PC-3 (cell line): ENCODE data around the gene ZNF134. TPM values are rescaled to one million over a fixed set of nuclear protein-coding genes. Genes with fewer than 3 reads are reported as not detected.

Source experiments
- ATAC-seq: fragments of 200-7000 bp; cut with Tn5 transposase; 2 replicates; pipeline ENCODE4 v1.9.1; 2020; ENCODE audit warnings: mild to moderate bottlenecking, moderate library complexity
- Bru-seq: library from RNA; stranded (reverse); fragments of 400-500 nt; gene quantifications from one replicate; lab custom pipeline; 2021; lab: Mats Ljungman, UMichigan
- BruChase-seq, 2 experiments: library from RNA; stranded (reverse); fragments of 400-500 nt; gene quantifications; one replicate each; lab custom pipeline; 2021; lab: Mats Ljungman, UMichigan
- BruUV-seq: library from RNA; stranded (reverse); fragments of 400-500 nt; replicated peaks from 2 replicates; lab custom pipeline; 2021; lab: Mats Ljungman, UMichigan
- CTCF ChIA-PET: fragments of 300-600 bp; sonication (Branson Sonifier 250); formaldehyde crosslinking; loops from one replicate; lab custom pipeline; 2022; ENCODE audit warnings: antibody characterized with exemption; lab: Charles Lee
- POLR2A ChIA-PET: fragments of 300-600 bp; sonication (Branson Sonifier 250); formaldehyde crosslinking; loops from one replicate; lab custom pipeline; 2022; ENCODE audit warnings: antibody characterized with exemption; ENCODE audit not compliant: unreplicated experiment; lab: Charles Lee
- DNase-seq: peaks from one replicate; pipeline ENCODE4 v3.0.0-alpha.2; 2015
- H2AFZ ChIP-seq: fragments of 300-600 bp; sonication (generic); 2 replicates; pipeline ENCODE4 v1.6.0; 2016; ENCODE audit warnings: antibody characterized with exemption, low read length
- H3F3A ChIP-seq: fragments of 300-600 bp; sonication (generic); one replicate; pipeline ENCODE4 v1.6.0; 2017; ENCODE audit warnings: antibody characterized with exemption, low read length, control low read depth, mild to moderate bottlenecking; ENCODE audit not compliant: unreplicated experiment
- H3K27ac ChIP-seq: fragments of 300-600 bp; sonication (generic); 2 replicates; pipeline ENCODE4 v1.5.1; 2016; ENCODE audit warnings: mild to moderate bottlenecking, low read length
- H3K27me3 ChIP-seq: fragments of 300-600 bp; sonication (generic); 2 replicates; pipeline ENCODE4 v1.6.1; 2016; ENCODE audit warnings: low read length, mixed read lengths
- H3K36me3 ChIP-seq: fragments of 300-600 bp; sonication (generic); 2 replicates; pipeline ENCODE4 v1.6.1; 2016; ENCODE audit warnings: low read depth, mixed run types, low read length, mixed read lengths
- H3K4me1 ChIP-seq: fragments of 300-600 bp; sonication (generic); 2 replicates; pipeline ENCODE4 v1.5.1; 2016; ENCODE audit warnings: low read length; ENCODE audit not compliant: insufficient read depth
- H3K4me2 ChIP-seq: fragments of 300-600 bp; sonication (generic); 2 replicates; pipeline ENCODE4 v1.6.0; 2016; ENCODE audit warnings: low read length
- H3K4me3 ChIP-seq: fragments of 300-600 bp; sonication (generic); 2 replicates; pipeline ENCODE4 v1.5.1; 2016; ENCODE audit warnings: mild to moderate bottlenecking, low read length, mixed read lengths
- H3K79me2 ChIP-seq: fragments of 300-600 bp; sonication (generic); 2 replicates; pipeline ENCODE4 v1.6.1; 2017; ENCODE audit warnings: low read length, mixed read lengths
- H3K9ac ChIP-seq: fragments of 300-600 bp; sonication (generic); 2 replicates; pipeline ENCODE4 v1.6.0; 2016; ENCODE audit warnings: mild to moderate bottlenecking, low read length
- H3K9me2 ChIP-seq: fragments of 300-600 bp; sonication (generic); replicated peaks from 2 replicates; pipeline ENCODE4 v1.6.1; 2016; ENCODE audit warnings: mixed run types, low read length, mixed read lengths
- H3K9me3 ChIP-seq: fragments of 300-600 bp; sonication (generic); 2 replicates; pipeline ENCODE4 v1.6.1; 2016; ENCODE audit warnings: low read length, mixed read lengths
- H4K20me1 ChIP-seq: fragments of 300-600 bp; sonication (generic); 2 replicates; pipeline ENCODE4 v1.6.1; 2016; ENCODE audit warnings: low read length, mixed read lengths
- CTCF ChIP-seq: fragments of 300-600 bp; sonication (generic); conservative IDR thresholded peaks from 2 replicates; pipeline ENCODE4 v1.5.1; 2017; ENCODE audit warnings: antibody characterized with exemption, low read depth, mild to moderate bottlenecking, low read length
- EZH2 ChIP-seq: fragments of 300-600 bp; sonication (generic); IDR thresholded peaks from one replicate; pipeline ENCODE4 v1.6.1; 2017; ENCODE audit warnings: antibody characterized with exemption, mild to moderate bottlenecking, low read length; ENCODE audit not compliant: unreplicated experiment
- EZH2phosphoT487 ChIP-seq: fragments of 300-600 bp; sonication (generic); IDR thresholded peaks from 2 replicates; pipeline ENCODE4 v1.6.1; 2018; ENCODE audit warnings: mild to moderate bottlenecking, antibody characterized with exemption, low read length, borderline replicate concordance
- intact Hi-C: fragments of 100-400 bp; cut with micrococcal nuclease; formaldehyde crosslinking; loops from 2 replicates; pipeline ENCODE4 v1.9.0; 2023
- long read RNA-seq: library from polyadenylated mRNA; unstranded; transcript quantifications from one replicate; pipeline ENCODE4 v2.0.0, GENCODE V29; 2021; ENCODE audit not compliant: unreplicated experiment
- total RNA-seq: library from RNA; depleted of rRNA; stranded (reverse); fragments of >200 nt; gene quantifications from 2 replicates; pipeline ENCODE4 v1.2.3, GENCODE V29; 2014; rRNA removed

Gene ZNF134
- total RNA-seq (22.2 and 22.3 TPM in 2 replicates), Bru-seq, nascent RNA (percentile 92 among the genes with signal in this experiment), BruChase-seq, experiment 1, labeled RNA remaining after a 6-hour chase (percentile 84 among the genes with signal in this experiment), BruChase-seq, experiment 2, labeled RNA remaining after a 2-hour chase (percentile 98 among the genes with signal in this experiment)
- long read RNA-seq, full-length matches to known transcripts = 90 of 109 reads
- long read RNA-seq, partial matches to known transcripts = 7 of 109 reads
- long read RNA-seq, other reads (novel, unspliced or antisense) = 12 of 109 reads

- TF ChIP-seq CTCF (no peak; the same call in 1 of the 2 replicates), EZH2 (no peak), EZH2phosphoT487 (no peak)
- BruUV-seq = TSS peak; percentile 65
- peaks cover 41% of the 10 kb centered on the region for H3K79me2 ChIP-seq
- ATAC-seq (peak; percentile 100), DNase-seq (peak; percentile 95)
- peak within 1 kb of the TSS; percentile 89 for H3K4me2 ChIP-seq
- no peaks in the 10 kb centered on the region for H3K9me2 ChIP-seq
- no peaks in the 10 kb centered on the region for H3F3A ChIP-seq
- peaks cover 49% of the 10 kb centered on the region for H3K36me3 ChIP-seq
- POLR2A ChIA-PET = interaction anchor here (0.6 kb wide), 1 partner anchor 19 kb away, joined by 3 read pairs; the partner anchor contains the start of gene ZNF211
- peaks cover 50% of the 10 kb centered on the region for H3K9me3 ChIP-seq
- H2AFZ ChIP-seq = peak within 1 kb of the TSS; percentile 83
- peak within 1 kb of the TSS; percentile 91 for H3K4me3 ChIP-seq
- intact Hi-C loops = loop anchor here (1.0 kb wide), 1 partner anchor 36 kb away; the partner anchor contains the start of gene ZNF416
- H3K27ac ChIP-seq = no peak within 1 kb of the TSS
- H3K9ac ChIP-seq = peak within 1 kb of the TSS; percentile 87
- no peaks in the 10 kb centered on the region for H4K20me1 ChIP-seq
- CTCF ChIA-PET = no interaction called here
- H3K27me3 ChIP-seq = no peaks in the 10 kb centered on the region
- no peaks in the 10 kb centered on the region for H3K4me1 ChIP-seq
These were observed at the start of gene ZNF134 for GRCh38 chr19:57613941-57614743. ZNF134 (plus strand) TSS chr19:57614242; CDS start chr19:57619469, 5,227 bp downstream.

GRCh38 chr19:57566396-57567265 is 47.4 kb upstream of the ZNF134 start:
- no peaks in the 10 kb centered on the region for H3K4me1 ChIP-seq
- H3K4me2 ChIP-seq = no peak overlapping the region
- H2AFZ ChIP-seq = no peak overlapping the region
- ChIA-PET CTCF (no interaction called here), POLR2A (no interaction called here)
- no peak overlapping the region for H3K9ac ChIP-seq
- no peaks in the 10 kb centered on the region for H3K27me3 ChIP-seq
- no TSS peak for BruUV-seq
- H3F3A ChIP-seq = no peaks in the 10 kb centered on the region
- TF ChIP-seq EZH2phosphoT487 = no peak
- TF ChIP-seq CTCF = 0 out of 2 replicates have a peak, but pooled peaks have one; percentile 13
- peaks cover 8% of the 10 kb centered on the region for H3K36me3 ChIP-seq
- intact Hi-C loops = no loop called here
- no peak for ATAC-seq
- H3K79me2 ChIP-seq = no peaks in the 10 kb centered on the region
- no peaks in the 10 kb centered on the region for H4K20me1 ChIP-seq
- no peak for DNase-seq
- H3K9me3 ChIP-seq = peaks cover 86% of the 10 kb centered on the region
- no peak overlapping the region for H3K4me3 ChIP-seq
- H3K9me2 ChIP-seq = no peaks in the 10 kb centered on the region
- H3K27ac ChIP-seq = no peak overlapping the region
